Measurements from ENCODE around the gene FSIP2.
"Not testable (repeated sequence)": the region's sequence is repeated elsewhere in the genome, so short reads cannot be mapped to it uniquely, and the experiment has no call there.

FSIP2 gene

GRCh38 chr2:185811580-185811979 lies 73.0 kb downstream of the FSIP2 start:
- DNase-seq = no peak

- DNase-seq = no peak
These were observed 75.1 kb downstream of the FSIP2 start for GRCh38 chr2:185813707-185814106.

GRCh38 chr2:185817991-185818390 lies 79.4 kb downstream of the FSIP2 start:
- DNase-seq = no peak

GRCh38 chr2:185821467-185821866 lies 82.9 kb downstream of the FSIP2 start:
- DNase-seq = no peak

GRCh38 chr2:185823773-185824172 lies 85.2 kb downstream of the FSIP2 start:
- no peak for DNase-seq

- DNase-seq = no peak
These were observed 87.0 kb downstream of the FSIP2 start for GRCh38 chr2:185825557-185825956.

- no peak for DNase-seq
These were observed 89.7 kb downstream of the FSIP2 start for GRCh38 chr2:185828326-185828725.

- no peak for DNase-seq
These were observed 95.3 kb downstream of the FSIP2 start for GRCh38 chr2:185833864-185834263.

GRCh38 chr2:185835974-185836373 lies 97.4 kb downstream of the FSIP2 start:
- DNase-seq = no peak

- DNase-seq = no peak
These were observed 116.3 kb downstream of the FSIP2 start for GRCh38 chr2:185854885-185855284.

GRCh38 chr2:185857691-185858090 lies 119.1 kb downstream of the FSIP2 start:
- no peak for DNase-seq

- no peak for DNase-seq
These were observed 120.9 kb downstream of the FSIP2 start for GRCh38 chr2:185859506-185859905.

- no peak for DNase-seq
These were observed 121.7 kb downstream of the FSIP2 start for GRCh38 chr2:185860321-185860720.

- no peak for DNase-seq
These were observed 124.2 kb downstream of the FSIP2 start for GRCh38 chr2:185862657-185863398.

- DNase-seq = not testable (repeated sequence)
These were observed 126.1 kb downstream of the FSIP2 start for GRCh38 chr2:185864468-185865260.

- DNase-seq = no peak
These were observed 136.7 kb downstream of the FSIP2 start for GRCh38 chr2:185875136-185875931.

- no peak for DNase-seq
These were observed 137.6 kb downstream of the FSIP2 start for GRCh38 chr2:185876234-185876633.

GRCh38 chr2:185880396-185880795 lies 141.8 kb downstream of the FSIP2 start:
- DNase-seq = no peak

All from CD4-positive, alpha-beta T cell treated with Interleukin-12 subunit alpha and Interleukin-12 subunit beta, for 1 hour (primary cell).